OCI-LY3 (cell line): ENCODE measurements around the gene PPFIBP2.

ENCODE experiments used
- CTCF ChIP-seq: fragments of 200-600, 300-600 bp; sonication (generic); IDR thresholded peaks from 2 replicates; pipeline ENCODE4 v1.5.1; 2014; ENCODE audit warnings: antibody characterized with exemption, low read length, low read depth
- EZH2phosphoT487 ChIP-seq: fragments of 200-600 bp; shearing (Covaris generic); IDR thresholded peaks from 2 replicates; pipeline ENCODE4 v1.6.1; 2018; ENCODE audit warnings: antibody characterized with exemption, mixed run types, low read depth

- TF ChIP-seq CTCF (no peak), EZH2phosphoT487 (no peak)
These were observed 73.9 kb downstream of the PPFIBP2 start for GRCh38 chr11:7587712-7588111.
